IMR-90 (cell line): ENCODE measurements around the gene ST3GAL3. TPM values are rescaled to one million over a fixed set of nuclear protein-coding genes. Genes with fewer than 3 reads are reported as not detected.

Experiments
- ATAC-seq: fragments of 200-7000 bp; cut with Tn5 transposase; 2 replicates; pipeline ENCODE4 v1.9.1; 2020; ENCODE audit warnings: low read depth, mild to moderate bottlenecking, moderate library complexity
- BruUV-seq: library from RNA; stranded (reverse); fragments of 400-500 nt; replicated peaks from 2 replicates; lab custom pipeline; 2021; lab: Mats Ljungman, UMichigan
- CTCF ChIA-PET: fragments of 300-600 bp; formaldehyde crosslinking; extraction: SDS; loops from one replicate; lab custom pipeline; 2021; ENCODE audit warnings: antibody characterized with exemption; lab: Yijun Ruan, JAX
- POLR2A ChIA-PET: fragments of 300-600 bp; sonication (Branson Sonifier 250); formaldehyde crosslinking; loops from one replicate; lab custom pipeline; 2022; ENCODE audit warnings: antibody characterized with exemption; ENCODE audit not compliant: unreplicated experiment; lab: Charles Lee
- DNase-seq: peaks from one replicate; pipeline ENCODE4 v3.0.0; 2013
- H2AFZ ChIP-seq: replicated peaks from 2 replicates; pipeline ENCODE3; 2013; ENCODE audit warnings: low read length, mild to moderate bottlenecking; ENCODE audit not compliant: poor library complexity
- H2AK5ac ChIP-seq: 2 replicates; pipeline ENCODE4 v1.6.1; 2013; ENCODE audit warnings: low read depth, low read length, inconsistent platforms
- H2AK9ac ChIP-seq: replicated peaks from 2 replicates; pipeline ENCODE3; 2013; ENCODE audit warnings: mild to moderate bottlenecking, low read depth, low read length, moderate library complexity; ENCODE audit not compliant: poor library complexity
- H2BK120ac ChIP-seq: 2 replicates; pipeline ENCODE4 v1.6.1; 2013; ENCODE audit warnings: low read depth, low read length, inconsistent platforms
- H2BK15ac ChIP-seq: 3 replicates; pipeline ENCODE4 v1.6.1; 2013; ENCODE audit warnings: low read depth, low read length, inconsistent platforms
- H2BK20ac ChIP-seq: 2 replicates; pipeline ENCODE4 v1.6.1; 2013; ENCODE audit warnings: low read depth, mild to moderate bottlenecking, inconsistent platforms, low read length, moderate library complexity
- H2BK5ac ChIP-seq: 2 replicates; pipeline ENCODE4 v1.6.1; 2013; ENCODE audit warnings: mild to moderate bottlenecking, low read depth, low read length, inconsistent platforms; ENCODE audit not compliant: poor library complexity, severe bottlenecking
- H3K14ac ChIP-seq: replicated peaks from 2 replicates; pipeline ENCODE4 v1.6.1; 2013; ENCODE audit warnings: low read depth, low read length, inconsistent platforms
- H3K18ac ChIP-seq: 2 replicates; pipeline ENCODE4 v1.6.1; 2013; ENCODE audit warnings: low read depth, low read length, control low read depth
- H3K23ac ChIP-seq: 2 replicates; pipeline ENCODE4 v1.6.1; 2013; ENCODE audit warnings: low read depth, low read length, inconsistent platforms
- H3K27ac ChIP-seq: 2 replicates; pipeline ENCODE4 v1.5.1; 2013; ENCODE audit warnings: mild to moderate bottlenecking, control low read depth, low read length; ENCODE audit not compliant: insufficient read depth
- H3K27me3 ChIP-seq: 2 replicates; pipeline ENCODE4 v1.6.1; 2013; ENCODE audit warnings: low read length; ENCODE audit not compliant: control insufficient read depth, insufficient read depth
- H3K36me3 ChIP-seq: 2 replicates; pipeline ENCODE4 v1.6.1; 2013; ENCODE audit warnings: low read length, mixed read lengths; ENCODE audit not compliant: control insufficient read depth, insufficient read depth
- H3K4ac ChIP-seq: 2 replicates; pipeline ENCODE4 v1.6.1; 2013; ENCODE audit warnings: low read depth, low read length, inconsistent platforms
- H3K4me1 ChIP-seq: 2 replicates; pipeline ENCODE4 v1.6.1; 2013; ENCODE audit warnings: low read length, mixed read lengths; ENCODE audit not compliant: control insufficient read depth, insufficient read depth
- H3K4me2 ChIP-seq: 2 replicates; pipeline ENCODE4 v1.6.1; 2013; ENCODE audit warnings: low read depth, mild to moderate bottlenecking, control low read depth, low read length, moderate library complexity
- H3K4me3 ChIP-seq: 2 replicates; pipeline ENCODE4 v1.5.1; 2013; ENCODE audit warnings: low read depth, mild to moderate bottlenecking, control low read depth, low read length, moderate library complexity; ENCODE audit not compliant: insufficient read depth
- H3K56ac ChIP-seq: 2 replicates; pipeline ENCODE4 v1.6.1; 2013; ENCODE audit warnings: low read length, inconsistent platforms; ENCODE audit not compliant: insufficient read depth; ENCODE audit errors: extremely low read depth
- H3K79me1 ChIP-seq, 2 experiments: 2 replicates each; pipeline ENCODE4 v1.6.1; 2013; ENCODE audit warnings: low read length in 2 of 2, inconsistent platforms in 1 of 2, low read depth in 1 of 2
- H3K9ac ChIP-seq: 2 replicates; pipeline ENCODE4 v1.6.1; 2013; ENCODE audit warnings: low read depth, low read length, control low read depth
- H3K9me1 ChIP-seq: 2 replicates; pipeline ENCODE4 v1.6.1; 2013; ENCODE audit warnings: low read length, inconsistent platforms; ENCODE audit not compliant: insufficient read depth
- H3K9me3 ChIP-seq: 2 replicates; pipeline ENCODE4 v1.6.1; 2013; ENCODE audit warnings: low read length; ENCODE audit not compliant: control insufficient read depth, insufficient read depth
- H4K20me1 ChIP-seq: 2 replicates; pipeline ENCODE4 v1.6.1; 2013; ENCODE audit warnings: low read length, inconsistent platforms; ENCODE audit not compliant: insufficient read depth
- H4K5ac ChIP-seq: 2 replicates; pipeline ENCODE4 v1.6.1; 2013; ENCODE audit warnings: mild to moderate bottlenecking, low read depth, low read length, control low read depth
- H4K8ac ChIP-seq, 2 experiments: 2 replicates each; pipeline ENCODE4 v1.6.1; 2013; ENCODE audit warnings: low read depth in 2 of 2, low read length in 2 of 2, control low read depth in 1 of 2, inconsistent platforms in 1 of 2
- H4K91ac ChIP-seq: 2 replicates; pipeline ENCODE4 v1.6.1; 2013; ENCODE audit warnings: low read depth, low read length, inconsistent platforms; ENCODE audit not compliant: insufficient read depth
- BHLHE40 ChIP-seq: fragments of 150-350 bp; IDR thresholded peaks from 2 replicates; pipeline ENCODE4 v1.6.1; 2016; ENCODE audit warnings: mild to moderate bottlenecking, low read depth, low read length
- CEBPB ChIP-seq: IDR thresholded peaks from 2 replicates; pipeline ENCODE4 v1.6.1; 2012; ENCODE audit warnings: low read depth, low read length, improper control_type of control experiment
- CHD1 ChIP-seq: IDR thresholded peaks from 2 replicates; pipeline ENCODE4 v1.6.1; 2012; ENCODE audit warnings: low read depth, low read length, improper control_type of control experiment
- CTCF ChIP-seq: conservative IDR thresholded peaks from 2 replicates; pipeline ENCODE4 v1.5.1; 2012; ENCODE audit warnings: mild to moderate bottlenecking, low read depth, low read length, improper control_type of control experiment
- ELK1 ChIP-seq: fragments of 150-350 bp; IDR thresholded peaks from 2 replicates; pipeline ENCODE4 v1.6.1; 2016; ENCODE audit warnings: low read depth, mild to moderate bottlenecking, low read length, moderate library complexity, borderline replicate concordance
- FOS ChIP-seq: fragments of 150-350 bp; IDR thresholded peaks from 2 replicates; pipeline ENCODE4 v1.6.1; 2016; ENCODE audit warnings: low read depth, low read length
- MAFK ChIP-seq: IDR thresholded peaks from 2 replicates; pipeline ENCODE4 v1.6.1; 2012; ENCODE audit warnings: low read depth, low read length, improper control_type of control experiment
- MAZ ChIP-seq: IDR thresholded peaks from 2 replicates; pipeline ENCODE4 v1.6.1; 2012; ENCODE audit warnings: low read depth, mild to moderate bottlenecking, low read length, improper control_type of control experiment, moderate library complexity, borderline replicate concordance
- MXI1 ChIP-seq: IDR thresholded peaks from 2 replicates; pipeline ENCODE4 v1.6.1; 2012; ENCODE audit warnings: low read depth, mild to moderate bottlenecking, low read length, moderate library complexity, borderline replicate concordance
- NFE2L2 ChIP-seq: fragments of 150-350 bp; IDR thresholded peaks from 2 replicates; pipeline ENCODE4 v1.6.1; 2016; ENCODE audit warnings: low read depth, mild to moderate bottlenecking, low read length
- POLR2A ChIP-seq: IDR thresholded peaks from 2 replicates; pipeline ENCODE4 v1.6.1; 2012; ENCODE audit warnings: mild to moderate bottlenecking, low read depth, low read length
- RAD21 ChIP-seq: IDR thresholded peaks from 2 replicates; pipeline ENCODE4 v1.6.1; 2012; ENCODE audit warnings: low read length, improper control_type of control experiment
- RCOR1 ChIP-seq: IDR thresholded peaks from 2 replicates; pipeline ENCODE4 v1.6.1; 2012; ENCODE audit warnings: mild to moderate bottlenecking, low read length, improper control_type of control experiment; ENCODE audit not compliant: insufficient replicate concordance
- RFX5 ChIP-seq: IDR thresholded peaks from 2 replicates; pipeline ENCODE4 v1.8.0; 2012; ENCODE audit warnings: low read depth, mild to moderate bottlenecking, low read length, moderate library complexity
- SMC3 ChIP-seq: fragments of 150-350 bp; IDR thresholded peaks from 2 replicates; pipeline ENCODE4 v1.6.1; 2016; ENCODE audit warnings: low read depth, mild to moderate bottlenecking, antibody characterized with exemption, low read length, moderate library complexity
- WGBS, 2 experiments: methylation state at CpG; one replicate each; pipeline versions ENCODE4 v1.1.5 to v1.1.7; 2013; ENCODE audit warnings: missing lambda C conversion rate in 2 of 2; ENCODE audit not compliant: insufficient read length in 1 of 2; ENCODE audit errors: extremely low coverage in 2 of 2; 5-methylcytosine and 5-hydroxymethylcytosine counted together
- dilution Hi-C: fragments of 300-500 bp; cut with HindIII; formaldehyde crosslinking; loops from one replicate; pipeline ENCODE4 v1.14.3; 2018; ENCODE audit warnings: low sequenced_read_pairs; ENCODE audit not compliant: unreplicated experiment
- in situ Hi-C: fragments of 300-500 bp; cut with MboI; formaldehyde crosslinking; loops from 3 replicates; pipeline ENCODE4 v1.14.3; 2019; ENCODE audit warnings: low sequenced_read_pairs, inconsistent platforms, mixed read lengths
- intact Hi-C: fragments of 100-400 bp; cut with micrococcal nuclease; formaldehyde crosslinking; loops from 2 replicates; pipeline ENCODE4 v1.10.0; 2022
- polyA plus RNA-seq, 3 experiments: library from polyadenylated mRNA; depleted of rRNA; stranded (reverse); fragments of >200 nt; gene quantifications; 2 replicates each; pipeline ENCODE4 v1.2.3, GENCODE V29; 2012; ENCODE audit warnings: low replicate concordance in 1 of 3
- total RNA-seq: library from RNA; depleted of rRNA; stranded (reverse); fragments of >200 nt; gene quantifications from 2 replicates; pipeline ENCODE4 v1.2.3, GENCODE V29; 2012
- TF ChIP-seq, protein P1 (sequence below): fragments of 150-350 bp; IDR thresholded peaks from 2 replicates; pipeline ENCODE4 v1.6.1; 2017; ENCODE audit warnings: mild to moderate bottlenecking, antibody characterized with exemption, low read length, low read depth

ST3GAL3 gene
- total and polyA plus RNA-seq, 2 of the 4 experiments (the other 2 are of a cell fraction), result 12.0 to 14.8 TPM

GRCh38 chr1:43877101-43877500, 169.8 kb downstream of the ST3GAL3 start:
- Histone ChIP-seq H3K79me1 (peaks cover 0 to 4% of the 10 kb centered on the region in 2 experiments; a peak in 2 of 4 replicates), H3K4me1 (peaks cover 8% of the 10 kb centered on the region), H4K5ac (no peak overlapping the region), H3K9ac (no peak overlapping the region), H3K9me3 (no peaks in the 10 kb centered on the region), H3K9me1 (peaks cover 25% of the 10 kb centered on the region), H3K27ac (no peak overlapping the region), H2AK5ac (no peak overlapping the region), H3K56ac (no peak overlapping the region), H2AFZ (no peak overlapping the region), H3K4me3 (no peak overlapping the region), H3K36me3 (peaks cover 3% of the 10 kb centered on the region), H2AK9ac (no peak overlapping the region), H3K4me2 (no peak overlapping the region), H4K8ac (no peak overlapping the region), H3K18ac (no peak overlapping the region), H4K20me1 (peaks cover 3% of the 10 kb centered on the region; the same call in 1 of the 2 replicates), H3K23ac (no peak overlapping the region), H3K27me3 (no peaks in the 10 kb centered on the region), H3K4ac (no peak overlapping the region), H2BK20ac (no peak overlapping the region), H4K91ac (no peak overlapping the region), H3K14ac (no peak overlapping the region), H2BK15ac (no peak overlapping the region), H2BK120ac (no peak overlapping the region), H2BK5ac (no peak overlapping the region)
- POLR2A ChIA-PET, result no interaction called here
- dilution Hi-C loops, result no loop called here
- DNase-seq, result no peak
- BruUV-seq, result no TSS peak
- no peak for TF ChIP-seq POLR2A
- no peak for TF ChIP-seq RCOR1
- no peak for TF ChIP-seq BHLHE40
- no peak for TF ChIP-seq MAFK
- no peak for TF ChIP-seq SMC3
- no peak for TF ChIP-seq CTCF
- TF ChIP-seq MAZ, result no peak
- TF ChIP-seq ELK1, result no peak
- no peak for TF ChIP-seq FOS
- TF ChIP-seq RAD21, result no peak
- TF ChIP-seq RFX5, result no peak
- TF ChIP-seq CHD1, result no peak
- no peak for TF ChIP-seq NFE2L2
- no peak for TF ChIP-seq CEBPB
- TF ChIP-seq, protein P1, sequence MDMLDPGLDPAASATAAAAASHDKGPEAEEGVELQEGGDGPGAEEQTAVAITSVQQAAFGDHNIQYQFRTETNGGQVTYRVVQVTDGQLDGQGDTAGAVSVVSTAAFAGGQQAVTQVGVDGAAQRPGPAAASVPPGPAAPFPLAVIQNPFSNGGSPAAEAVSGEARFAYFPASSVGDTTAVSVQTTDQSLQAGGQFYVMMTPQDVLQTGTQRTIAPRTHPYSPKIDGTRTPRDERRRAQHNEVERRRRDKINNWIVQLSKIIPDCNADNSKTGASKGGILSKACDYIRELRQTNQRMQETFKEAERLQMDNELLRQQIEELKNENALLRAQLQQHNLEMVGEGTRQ, result no peak
- TF ChIP-seq MXI1, result no peak
- no peak for ATAC-seq
- intact Hi-C loops, result no loop called here
- in situ Hi-C loops, result no loop called here
- CTCF ChIA-PET, result no interaction called here
- WGBS, 2 experiments, result no CpG with 5 or more reads among the region's 2 CpGs
